H9 (cell line): ENCODE measurements around the gene AMMECR1. TPM values are rescaled to one million over a fixed set of nuclear protein-coding genes. Genes with fewer than 3 reads are reported as not detected.
A peak's percentile ranks its signal among the peaks of the same experiment; 100 is the strongest.

Source experiments
- DNase-seq: peaks from one replicate; pipeline ENCODE4 v3.0.0-alpha.2; 2017
- H2AFZ ChIP-seq: one replicate; pipeline ENCODE4 v1.6.1; 2013; ENCODE audit warnings: mild to moderate bottlenecking, low read length, control low read depth, moderate library complexity
- H2AK5ac ChIP-seq: 2 replicates; pipeline ENCODE4 v1.6.1; 2013; ENCODE audit warnings: low read length, control low read depth, mixed read lengths; ENCODE audit not compliant: insufficient read length
- H2BK120ac ChIP-seq: one replicate; pipeline ENCODE4 v1.6.1; 2013; ENCODE audit warnings: low read depth, mild to moderate bottlenecking, low read length, control low read depth, inconsistent platforms; ENCODE audit not compliant: poor library complexity, severe bottlenecking
- H2BK12ac ChIP-seq: 2 replicates; pipeline ENCODE4 v1.6.1; 2013; ENCODE audit warnings: low read length, control low read depth, mixed read lengths, low read depth; ENCODE audit not compliant: insufficient read length
- H2BK15ac ChIP-seq: 2 replicates; pipeline ENCODE4 v1.6.1; 2013; ENCODE audit warnings: low read depth, low read length, control low read depth
- H2BK20ac ChIP-seq: one replicate; pipeline ENCODE4 v1.6.1; 2013; ENCODE audit warnings: low read depth, mild to moderate bottlenecking, low read length, control low read depth, inconsistent platforms; ENCODE audit not compliant: poor library complexity, severe bottlenecking
- H2BK5ac ChIP-seq: 2 replicates; pipeline ENCODE4 v1.6.1; 2013; ENCODE audit warnings: low read length, control low read depth, mixed read lengths; ENCODE audit not compliant: insufficient read length
- H3K14ac ChIP-seq: 2 replicates; pipeline ENCODE4 v1.6.1; 2013; ENCODE audit warnings: low read length, control low read depth; ENCODE audit not compliant: insufficient read depth
- H3K18ac ChIP-seq: 2 replicates; pipeline ENCODE4 v1.6.1; 2013; ENCODE audit warnings: low read depth, mild to moderate bottlenecking, mixed read lengths, low read length, control low read depth; ENCODE audit not compliant: insufficient read length
- H3K23ac ChIP-seq: 2 replicates; pipeline ENCODE4 v1.6.1; 2013; ENCODE audit warnings: low read length, control low read depth, mixed read lengths, low read depth; ENCODE audit not compliant: insufficient read length
- H3K23me2 ChIP-seq: 2 replicates; pipeline ENCODE4 v1.6.1; 2013; ENCODE audit warnings: low read depth, mild to moderate bottlenecking, mixed read lengths, low read length, control low read depth; ENCODE audit not compliant: insufficient read length, poor library complexity, severe bottlenecking
- H3K27ac ChIP-seq: 2 replicates; pipeline ENCODE4 v1.5.1; 2013; ENCODE audit warnings: low read length, control low read depth, mixed read lengths, low read depth; ENCODE audit not compliant: insufficient read length
- H3K27me3 ChIP-seq: 2 replicates; pipeline ENCODE4 v1.6.1; 2013; ENCODE audit warnings: low read length, control low read depth, inconsistent platforms; ENCODE audit not compliant: insufficient read depth
- H3K4ac ChIP-seq: 2 replicates; pipeline ENCODE4 v1.6.1; 2013; ENCODE audit warnings: low read depth, mild to moderate bottlenecking, control low read depth, inconsistent platforms, low read length, moderate library complexity
- H3K4me1 ChIP-seq: 2 replicates; pipeline ENCODE4 v1.6.1; 2013; ENCODE audit warnings: low read length, control low read depth, inconsistent platforms; ENCODE audit not compliant: insufficient read depth
- H3K4me2 ChIP-seq: 2 replicates; pipeline ENCODE4 v1.6.1; 2013; ENCODE audit warnings: low read length, control low read depth, mixed read lengths; ENCODE audit not compliant: insufficient read length, insufficient read depth
- H3K56ac ChIP-seq: 2 replicates; pipeline ENCODE4 v1.6.1; 2013; ENCODE audit warnings: low read depth, mild to moderate bottlenecking, mixed read lengths, low read length, control low read depth; ENCODE audit not compliant: insufficient read length
- H3K79me1 ChIP-seq: 2 replicates; pipeline ENCODE4 v1.6.1; 2013; ENCODE audit warnings: low read depth, mild to moderate bottlenecking, moderate library complexity, low read length, control low read depth, inconsistent platforms; ENCODE audit not compliant: insufficient read depth, poor library complexity, severe bottlenecking
- H3K79me2 ChIP-seq: 2 replicates; pipeline ENCODE4 v1.6.1; 2013; ENCODE audit warnings: low read length, control low read depth, inconsistent platforms; ENCODE audit not compliant: insufficient read depth
- H3K9ac ChIP-seq: 2 replicates; pipeline ENCODE4 v1.6.1; 2013; ENCODE audit warnings: low read length, control low read depth, mixed read lengths; ENCODE audit not compliant: insufficient read length; ENCODE audit errors: extremely low read depth
- H3K9me3 ChIP-seq: one replicate; pipeline ENCODE4 v1.6.1; 2013; ENCODE audit warnings: low read depth, low read length, inconsistent platforms; ENCODE audit not compliant: control insufficient read depth
- H3T11ph ChIP-seq: one replicate; pipeline ENCODE4 v1.6.1; 2013; ENCODE audit warnings: mild to moderate bottlenecking, low read length, control low read depth, inconsistent platforms
- H4K20me1 ChIP-seq: one replicate; pipeline ENCODE4 v1.6.1; 2013; ENCODE audit not compliant: control insufficient read depth, insufficient read length, insufficient read depth
- H4K5ac ChIP-seq: 2 replicates; pipeline ENCODE4 v1.6.1; 2013; ENCODE audit warnings: low read depth, mild to moderate bottlenecking, mixed read lengths, low read length, control low read depth; ENCODE audit not compliant: insufficient read length
- H4K8ac ChIP-seq: replicated peaks from 2 replicates; pipeline ENCODE4 v1.6.1; 2013; ENCODE audit warnings: low read length, control low read depth, mixed read lengths, low read depth; ENCODE audit not compliant: insufficient read length
- H4K91ac ChIP-seq: 2 replicates; pipeline ENCODE4 v1.6.1; 2013; ENCODE audit warnings: low read depth, mild to moderate bottlenecking, moderate library complexity, mixed read lengths, low read length, control low read depth; ENCODE audit not compliant: insufficient read length
- H3K27ac Mint-ChIP-seq, 3 experiments: 2 replicates in 2 of 3; 3 replicates in 1 of 3; pipeline ENCODE4 v1.8.0; 2020 to 2021; ENCODE audit warnings: mixed read lengths in 3 of 3, mild to moderate bottlenecking in 1 of 3, moderate library complexity in 1 of 3
- H3K27me3 Mint-ChIP-seq: 2 replicates; pipeline ENCODE4 v1.8.0; 2021; ENCODE audit warnings: low read depth, mild to moderate bottlenecking, moderate library complexity, mixed read lengths
- H3K36me3 Mint-ChIP-seq, 3 experiments: 2 replicates in 2 of 3; 3 replicates in 1 of 3; pipeline ENCODE4 v1.8.0; 2020 to 2021; ENCODE audit warnings: low read depth in 3 of 3, mixed read lengths in 3 of 3; ENCODE audit not compliant: insufficient read depth in 1 of 3
- H3K4me1 Mint-ChIP-seq, 2 experiments: 2 replicates each; pipeline ENCODE4 v1.8.0; 2020; ENCODE audit warnings: mixed read lengths in 2 of 2
- H3K4me3 Mint-ChIP-seq, 2 experiments: 2 replicates in 1 of 2; 3 replicates in 1 of 2; pipeline ENCODE4 v1.8.0; 2020 to 2021; ENCODE audit warnings: mild to moderate bottlenecking in 2 of 2, mixed read lengths in 2 of 2, moderate library complexity in 1 of 2
- H3K9me3 Mint-ChIP-seq, 2 experiments: 2 replicates in 1 of 2; 3 replicates in 1 of 2; pipeline ENCODE4 v1.8.0; 2020; ENCODE audit warnings: mild to moderate bottlenecking in 2 of 2, mixed read lengths in 2 of 2, moderate library complexity in 1 of 2
- CTCF ChIP-seq: fragments of 200-600 bp; sonication (generic); conservative IDR thresholded peaks from 3 replicates; pipeline ENCODE4 v1.8.0; 2021; ENCODE audit warnings: antibody characterized with exemption, mild to moderate bottlenecking
- WGBS: extraction: QIAGEN DNeasy Blood & Tissue Kit; methylation state at CpG from one replicate; pipeline ENCODE4 v1.1.7; 2013; ENCODE audit warnings: missing lambda C conversion rate, low lambda C conversion rate, mixed read lengths; ENCODE audit not compliant: insufficient read length; ENCODE audit errors: extremely low coverage; 5-methylcytosine and 5-hydroxymethylcytosine counted together
- long read RNA-seq: library from polyadenylated mRNA; unstranded; transcript quantifications from one replicate; pipeline ENCODE4 v2.0.0, GENCODE V29; 2020
- total RNA-seq: library from RNA; stranded (reverse); gene quantifications from 2 replicates; pipeline ENCODE4 v1.2.1, GENCODE V29; 2021

Gene AMMECR1
- 27.9 and 28.5 TPM in 2 replicates for total RNA-seq
- long read RNA-seq, full-length matches to known transcripts, result 260 of 273 reads
- long read RNA-seq, partial matches to known transcripts, result 1 of 273 reads
- long read RNA-seq, other reads (novel, unspliced or antisense), result 12 of 273 reads

- no peaks in the 10 kb centered on the region for H3K27me3 Mint-ChIP-seq
- Histone ChIP-seq H3K79me1 (no peaks in the 10 kb centered on the region), H2BK5ac (no peak within 1 kb of the TSS), H4K8ac (no peak within 1 kb of the TSS), H3K4ac (no peak within 1 kb of the TSS), H2AFZ (peak within 1 kb of the TSS; percentile 11), H3K23me2 (peaks cover 10% of the 10 kb centered on the region), H2BK15ac (no peak within 1 kb of the TSS), H3K14ac (peak within 1 kb of the TSS; percentile 98), H2AK5ac (no peak within 1 kb of the TSS), H3K27me3 (no peaks in the 10 kb centered on the region), H3K27ac (peak within 1 kb of the TSS; percentile 12), H2BK20ac (no peak within 1 kb of the TSS), H2BK12ac (no peak within 1 kb of the TSS), H3K23ac (no peak within 1 kb of the TSS), H3K9ac (peak within 1 kb of the TSS; percentile 75), H4K91ac (no peak within 1 kb of the TSS), H3T11ph (no peak within 1 kb of the TSS), H3K18ac (peak within 1 kb of the TSS; percentile 90), H3K79me2 (peaks cover 8% of the 10 kb centered on the region; the same call in 1 of the 2 replicates), H3K4me1 (peaks cover 8% of the 10 kb centered on the region), H3K56ac (no peak within 1 kb of the TSS), H3K9me3 (no peaks in the 10 kb centered on the region), H3K4me2 (peak within 1 kb of the TSS; percentile 83), H4K5ac (peak within 1 kb of the TSS; percentile 44), H2BK120ac (peak within 1 kb of the TSS; percentile 41), H4K20me1 (no peaks in the 10 kb centered on the region)
- TF ChIP-seq CTCF, result no peak
- H3K9me3 Mint-ChIP-seq, result no peaks in the 10 kb centered on the region
- peak within 1 kb of the TSS; percentile 94 to 99 (median 98) for H3K27ac Mint-ChIP-seq
- peaks cover 73 to 74% of the 10 kb centered on the region in 2 experiments for H3K4me1 Mint-ChIP-seq
- peak within 1 kb of the TSS; percentile 92 to 98 for H3K4me3 Mint-ChIP-seq
- WGBS, result no CpG with 5 or more reads among the region's 78 CpGs
- no peaks in the 10 kb centered on the region for H3K36me3 Mint-ChIP-seq
- DNase-seq, result peak; percentile 74
Measured at GRCh38 chrX:110317820-110318663, at the start of gene AMMECR1. TSS of gene AMMECR1 (minus strand) at chrX:110318085. CDS start at chrX:110318071, 14 bp downstream.
